ENCODE results near the gene ADRM1.

GRCh38 chr20:62321975-62322374 is 19.2 kb downstream of the ADRM1 start:
- TF ChIP-seq EZH2 (IDR thresholded peaks at IDR 0.05) (no peak), CTCF (IDR thresholded peaks at IDR 0.05) (no peak)

All from neural progenitor cell (in vitro differentiated cells).